Activated T-cell treated with anti-CD3 and anti-CD28 coated beads, Interleukin-2, amount 50 U/mL, for 72 hours (primary cell): ENCODE results near the gene NEBL. TPM values are rescaled to one million over a fixed set of nuclear protein-coding genes. Genes with fewer than 3 reads are reported as not detected.

ENCODE experiments used
- ATAC-seq, 2 donors: fragments of 150-1000 bp; cut with Tn5 transposase; replicated peaks in 1 of 2; 2 replicates each; pipeline ENCODE4 v1.10.0; 2021; ENCODE audit warnings: moderate library complexity in 2 of 2, mild to moderate bottlenecking in 1 of 2
- DNase-seq, 2 donors: peaks; one replicate each; pipeline ENCODE4 v3.0.0; 2021 to 2022; ENCODE audit warnings: mixed read lengths in 1 of 2
- H3K27ac Mint-ChIP-seq: one replicate; pipeline ENCODE4 v1.8.0; 2022; ENCODE audit warnings: mild to moderate bottlenecking, moderate library complexity, mixed read lengths
- H3K27me3 Mint-ChIP-seq: one replicate; pipeline ENCODE4 v1.8.0; 2022; ENCODE audit warnings: low read depth, mixed read lengths
- H3K36me3 Mint-ChIP-seq, 2 donors: one replicate each; pipeline ENCODE4 v1.8.0; 2022; ENCODE audit warnings: mixed read lengths in 2 of 2, mild to moderate bottlenecking in 1 of 2; ENCODE audit not compliant: insufficient read depth in 2 of 2
- H3K4me1 Mint-ChIP-seq: one replicate; pipeline ENCODE4 v1.8.0; 2022; ENCODE audit warnings: low read depth, mixed read lengths
- H3K4me3 Mint-ChIP-seq, 2 donors: one replicate each; pipeline ENCODE4 v1.8.0; 2022; ENCODE audit warnings: mild to moderate bottlenecking in 2 of 2, mixed read lengths in 2 of 2, moderate library complexity in 2 of 2
- H3K9me3 Mint-ChIP-seq, 2 donors: one replicate each; pipeline ENCODE4 v1.8.0; 2022; ENCODE audit warnings: mixed read lengths in 2 of 2
- total RNA-seq, 2 donors: library from RNA; stranded (reverse); gene quantifications; one replicate each; pipeline ENCODE4 v1.2.3, GENCODE V29; 2022

NEBL gene
- total RNA-seq, 2 donors from 2014 or later: 0.09 to 0.17 TPM

DNA sequence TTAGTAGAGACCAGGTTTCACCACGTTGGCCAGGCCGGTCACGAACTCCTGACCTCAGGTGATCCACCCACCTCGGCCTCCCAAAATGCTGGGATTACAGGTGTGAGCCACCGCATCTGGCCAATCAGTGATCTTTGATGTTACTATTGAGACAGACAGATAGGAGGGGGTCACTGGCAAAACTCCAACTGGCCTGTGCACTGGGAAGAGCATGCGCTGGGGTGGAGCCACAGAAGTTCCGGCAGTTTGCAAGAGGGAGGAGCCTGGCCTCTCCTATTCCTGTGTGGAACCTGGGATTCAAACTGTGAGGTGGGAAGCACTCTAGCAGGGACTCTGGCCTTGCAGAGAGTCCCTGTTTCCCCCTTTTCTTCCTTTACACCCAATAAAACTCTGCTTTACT is 60.7 kb downstream of the NEBL start:
- Mint-ChIP-seq H3K27ac (no peak overlapping the region), H3K36me3 (no peaks in the 10 kb centered on the region)

GRCh38 chr10:20835335-20835734 is 61.8 kb downstream of the NEBL start:
- Mint-ChIP-seq H3K4me1 (no peaks in the 10 kb centered on the region), H3K9me3 (peaks cover 3 to 4% of the 10 kb centered on the region in 2 donors), H3K36me3 (no peaks in the 10 kb centered on the region), H3K4me3 (no peak overlapping the region), H3K27me3 (no peaks in the 10 kb centered on the region), H3K27ac (no peak overlapping the region)
- DNase-seq (no peak), ATAC-seq (no peak)

More for the DNA sequence above, 60.7 kb downstream of the NEBL start:
- no peaks in the 10 kb centered on the region for H3K27me3 Mint-ChIP-seq
- no peak overlapping the region for H3K4me3 Mint-ChIP-seq
- no peaks in the 10 kb centered on the region for H3K4me1 Mint-ChIP-seq
- DNase-seq (no peak), ATAC-seq (no peak)
- H3K9me3 Mint-ChIP-seq: peaks cover 3 to 4% of the 10 kb centered on the region in 2 donors

- peaks cover 3 to 4% of the 10 kb centered on the region in 2 donors for H3K9me3 Mint-ChIP-seq
- H3K36me3 Mint-ChIP-seq: no peaks in the 10 kb centered on the region
- no peaks in the 10 kb centered on the region for H3K4me1 Mint-ChIP-seq
- ATAC-seq: no peak
- H3K4me3 Mint-ChIP-seq: no peak overlapping the region
- H3K27me3 Mint-ChIP-seq: no peaks in the 10 kb centered on the region
- no peak for DNase-seq
- H3K27ac Mint-ChIP-seq: no peak overlapping the region
These were observed 62.3 kb downstream of the NEBL start for GRCh38 chr10:20834825-20835224.

DNA sequence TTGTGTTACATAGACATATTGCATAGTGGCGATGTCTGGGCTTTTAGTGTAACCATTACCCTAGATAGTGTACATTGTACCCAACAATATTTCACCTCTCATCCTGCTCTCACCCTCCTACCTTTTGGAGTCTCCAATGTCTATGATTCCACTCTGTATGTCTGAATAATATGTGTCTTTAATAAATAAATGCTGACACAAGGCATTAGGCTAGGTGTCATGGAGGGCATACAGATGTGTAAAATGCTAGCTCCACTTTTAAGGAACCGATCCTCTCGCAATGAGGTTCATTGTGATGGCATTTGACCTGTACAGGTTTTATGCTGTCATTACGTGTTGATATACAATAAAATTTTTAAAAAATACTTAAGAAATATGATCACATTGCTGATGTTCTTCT is 74.3 kb downstream of the NEBL start:
- Mint-ChIP-seq H3K36me3 (no peaks in the 10 kb centered on the region), H3K27me3 (no peaks in the 10 kb centered on the region), H3K4me3 (no peak overlapping the region), H3K27ac (no peak overlapping the region), H3K4me1 (no peaks in the 10 kb centered on the region), H3K9me3 (no peaks in the 10 kb centered on the region)
- ATAC-seq: no peak
- no peak for DNase-seq

DNA sequence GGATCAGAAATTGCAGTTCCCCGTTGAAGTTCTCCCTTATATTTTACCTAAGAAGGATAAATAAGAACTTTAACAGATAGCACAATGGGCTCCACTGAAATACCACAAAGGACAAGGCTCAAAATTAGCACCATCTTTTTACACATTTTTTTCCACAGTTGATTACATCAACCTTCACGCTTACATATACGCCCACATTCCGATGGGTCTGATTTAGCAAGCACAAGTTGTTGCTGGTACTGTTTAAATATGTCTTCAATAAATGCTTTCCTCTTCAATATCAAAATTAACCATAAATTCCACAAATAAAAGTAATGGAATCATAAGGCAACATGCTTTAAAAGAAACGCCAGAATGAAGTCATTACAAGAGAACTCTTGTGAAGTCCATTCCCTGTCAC is 79.5 kb downstream of the NEBL start:
- Mint-ChIP-seq H3K27ac (no peak overlapping the region), H3K4me3 (no peak overlapping the region), H3K9me3 (peaks cover 1 to 2% of the 10 kb centered on the region in 2 donors), H3K4me1 (no peaks in the 10 kb centered on the region), H3K36me3 (no peaks in the 10 kb centered on the region), H3K27me3 (no peaks in the 10 kb centered on the region)
- no peak for DNase-seq
- no peak for ATAC-seq

GRCh38 chr10:20817116-20817515 is 80.0 kb downstream of the NEBL start:
- H3K4me1 Mint-ChIP-seq: no peaks in the 10 kb centered on the region
- no peak overlapping the region for H3K4me3 Mint-ChIP-seq
- no peak overlapping the region for H3K27ac Mint-ChIP-seq
- no peaks in the 10 kb centered on the region for H3K27me3 Mint-ChIP-seq
- H3K36me3 Mint-ChIP-seq: no peaks in the 10 kb centered on the region
- DNase-seq (no peak), ATAC-seq (no peak)
- peaks cover 1 to 2% of the 10 kb centered on the region in 2 donors for H3K9me3 Mint-ChIP-seq

GRCh38 chr10:20814116-20814515 is 83.0 kb downstream of the NEBL start:
- Mint-ChIP-seq H3K27ac (no peak overlapping the region), H3K36me3 (no peaks in the 10 kb centered on the region), H3K9me3 (peaks cover 1 to 2% of the 10 kb centered on the region in 2 donors), H3K4me1 (no peaks in the 10 kb centered on the region), H3K4me3 (no peak overlapping the region), H3K27me3 (no peaks in the 10 kb centered on the region)
- ATAC-seq (no peak), DNase-seq (no peak)

GRCh38 chr10:20811131-20811530 is 86.0 kb downstream of the NEBL start:
- Mint-ChIP-seq H3K4me3 (no peak overlapping the region), H3K36me3 (no peaks in the 10 kb centered on the region), H3K27ac (no peak overlapping the region), H3K9me3 (no peaks in the 10 kb centered on the region), H3K27me3 (no peaks in the 10 kb centered on the region), H3K4me1 (no peaks in the 10 kb centered on the region)
- no peak for ATAC-seq
- no peak for DNase-seq

DNA sequence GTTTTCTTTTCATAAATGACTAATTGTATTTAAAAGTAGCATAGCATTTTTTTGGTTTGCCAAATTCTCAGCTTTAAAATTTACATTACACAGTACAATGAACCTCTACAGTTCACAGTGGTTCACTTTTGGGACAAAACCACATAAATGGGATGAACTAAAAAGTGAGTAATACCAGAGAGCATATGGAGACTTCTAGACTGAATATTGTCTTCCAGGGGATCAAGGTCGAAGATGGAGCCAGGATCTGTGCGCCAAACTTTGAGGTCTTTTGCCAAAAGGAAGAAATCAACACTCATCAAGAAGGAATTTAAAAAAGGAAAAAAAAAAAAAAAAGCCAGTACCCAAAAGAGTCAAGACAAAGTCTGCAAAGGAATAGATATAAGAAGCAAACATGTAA is 87.5 kb downstream of the NEBL start:
- H3K9me3 Mint-ChIP-seq: no peaks in the 10 kb centered on the region
- H3K4me1 Mint-ChIP-seq: no peaks in the 10 kb centered on the region
- DNase-seq (no peak), ATAC-seq (no peak)
- H3K27ac Mint-ChIP-seq: no peak overlapping the region
- H3K27me3 Mint-ChIP-seq: no peaks in the 10 kb centered on the region
- H3K4me3 Mint-ChIP-seq: no peak overlapping the region
- no peaks in the 10 kb centered on the region for H3K36me3 Mint-ChIP-seq

DNA sequence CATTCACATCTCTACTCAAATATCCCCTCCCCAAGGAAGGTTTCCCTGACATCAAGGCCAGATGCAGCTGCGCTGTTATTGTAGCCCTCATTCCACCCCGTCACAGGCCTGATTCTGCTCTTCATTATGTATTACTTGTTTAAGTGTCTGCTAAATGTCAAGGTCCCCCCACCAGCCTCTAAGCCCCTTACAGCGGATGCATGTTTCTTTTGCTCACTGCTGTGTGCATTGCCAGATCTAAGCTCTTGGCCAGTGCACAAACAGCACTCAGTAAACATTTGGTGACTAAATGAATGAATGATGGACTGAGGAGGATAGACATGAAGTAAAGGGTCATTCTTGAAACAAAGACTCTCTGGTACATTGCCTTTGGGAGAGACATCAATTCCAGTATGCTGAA is 90.6 kb downstream of the NEBL start:
- Mint-ChIP-seq H3K27me3 (no peaks in the 10 kb centered on the region), H3K4me3 (no peak overlapping the region), H3K4me1 (no peaks in the 10 kb centered on the region), H3K9me3 (peaks cover 0 to 2% of the 10 kb centered on the region in 2 donors), H3K36me3 (no peaks in the 10 kb centered on the region), H3K27ac (no peak overlapping the region)
- DNase-seq: no peak
- no peak for ATAC-seq

DNA sequence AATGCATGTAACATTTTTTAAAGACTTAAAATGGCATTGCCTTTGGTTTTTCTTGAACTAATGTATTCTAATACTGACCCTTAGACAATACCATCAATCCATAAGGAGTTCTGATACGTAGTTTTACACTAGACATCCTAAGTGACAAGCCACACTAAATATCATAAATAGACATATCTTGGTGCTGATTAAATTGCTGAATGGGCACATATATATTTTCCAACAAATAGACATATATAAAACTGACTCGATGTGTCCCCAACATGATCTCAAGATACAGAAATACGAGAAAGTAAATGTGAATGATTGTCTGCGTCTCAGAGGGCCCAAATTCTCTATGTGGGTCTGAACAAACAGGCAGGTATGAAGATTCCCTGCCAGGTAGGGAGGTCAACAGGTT is 99.8 kb downstream of the NEBL start:
- ATAC-seq: no peak
- Mint-ChIP-seq H3K36me3 (no peaks in the 10 kb centered on the region), H3K4me1 (no peaks in the 10 kb centered on the region), H3K27me3 (no peaks in the 10 kb centered on the region), H3K4me3 (no peak overlapping the region), H3K27ac (no peak overlapping the region), H3K9me3 (peaks cover 2 to 3% of the 10 kb centered on the region in 2 donors)
- DNase-seq: no peak

GRCh38 chr10:20795391-20795790 is 101.7 kb downstream of the NEBL start:
- Mint-ChIP-seq H3K27ac (no peak overlapping the region), H3K9me3 (peaks cover 0 to 3% of the 10 kb centered on the region in 2 donors), H3K4me1 (no peaks in the 10 kb centered on the region), H3K36me3 (no peaks in the 10 kb centered on the region), H3K4me3 (no peak overlapping the region), H3K27me3 (no peaks in the 10 kb centered on the region)
- DNase-seq (no peak), ATAC-seq (no peak)

DNA sequence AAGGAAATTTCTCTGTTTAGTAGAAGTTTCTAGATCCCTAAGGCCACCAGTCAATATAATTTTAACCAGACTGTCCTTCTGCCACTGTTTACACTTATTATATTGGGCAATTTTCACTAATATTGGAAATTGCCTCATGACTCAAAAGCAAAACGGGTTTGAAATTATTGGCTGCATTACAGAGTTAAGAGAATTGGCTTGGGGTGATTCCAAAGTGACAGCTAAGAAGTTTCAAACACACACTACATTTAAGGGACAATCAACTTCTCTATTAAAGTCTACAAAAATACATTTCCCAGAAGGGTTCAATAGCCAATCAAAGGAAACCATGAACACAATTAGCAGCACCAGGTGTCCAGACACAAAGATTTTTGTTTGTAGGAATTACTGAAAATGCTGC is 111.9 kb downstream of the NEBL start:
- peaks cover 0 to 1% of the 10 kb centered on the region in 2 donors for H3K9me3 Mint-ChIP-seq
- no peaks in the 10 kb centered on the region for H3K4me1 Mint-ChIP-seq
- DNase-seq: no peak
- H3K27ac Mint-ChIP-seq: no peak overlapping the region
- no peaks in the 10 kb centered on the region for H3K36me3 Mint-ChIP-seq
- H3K27me3 Mint-ChIP-seq: no peaks in the 10 kb centered on the region
- no peak for ATAC-seq
- no peak overlapping the region for H3K4me3 Mint-ChIP-seq

DNA sequence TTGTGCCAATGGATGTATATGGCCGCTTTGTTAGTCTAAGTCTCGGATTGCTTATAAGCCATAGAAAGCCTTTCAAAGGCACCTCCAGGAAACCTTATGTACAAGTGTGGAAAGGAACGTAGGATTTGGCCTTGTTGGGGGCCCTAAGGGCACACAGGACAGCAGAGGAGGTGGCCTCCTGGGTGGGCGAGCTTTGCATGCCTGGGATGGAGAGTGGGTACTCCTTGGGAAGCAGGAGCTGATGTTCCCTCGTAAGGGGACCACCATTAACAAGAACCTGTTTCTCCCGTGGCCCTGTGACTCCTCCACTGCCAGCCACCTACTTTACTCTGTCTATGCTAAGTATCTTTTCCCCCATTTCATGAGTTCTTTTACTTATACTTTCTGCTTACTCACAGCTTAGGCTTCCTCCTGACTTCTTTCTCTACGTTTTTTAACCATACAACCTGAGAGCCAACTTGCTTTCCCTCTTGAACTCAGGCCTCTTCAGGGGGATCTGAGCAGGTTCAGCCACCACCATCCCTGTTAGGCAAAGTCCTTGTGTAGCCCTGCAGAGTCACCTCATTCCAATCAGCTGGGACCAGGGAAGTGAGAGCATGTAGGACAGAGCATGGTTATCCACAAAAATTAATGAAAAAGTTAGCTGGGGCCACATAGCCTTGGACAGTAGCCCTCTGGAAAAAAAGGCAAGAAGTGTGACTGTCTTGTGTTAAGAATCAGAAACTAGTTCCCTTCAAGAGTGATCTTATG is 118.9 kb downstream of the NEBL start:
- no peak for DNase-seq
- Mint-ChIP-seq H3K36me3 (no peaks in the 10 kb centered on the region), H3K9me3 (peaks cover 2 to 3% of the 10 kb centered on the region in 2 donors), H3K27me3 (no peaks in the 10 kb centered on the region), H3K27ac (no peak overlapping the region), H3K4me3 (no peak overlapping the region), H3K4me1 (no peaks in the 10 kb centered on the region)
- no peak for ATAC-seq
